ENCODE measurements around the gene HTR7.
"Not testable (repeated sequence)": the region's sequence is repeated elsewhere in the genome, so short reads cannot be mapped to it uniquely, and the experiment has no call there.

Gene HTR7

GRCh38 chr10:90857635-90858460 is at the start of gene HTR7:
Gene HTR7 (minus strand): TSS chr10:90858039. CDS start chr10:90857671, 368 bp downstream.
- Histone ChIP-seq H3K27ac (peak within 1 kb of the TSS; percentile 64), H3K36me3 (replicated peaks) (no peaks in the 10 kb centered on the region), H3K27me3 (replicated peaks) (no peaks in the 10 kb centered on the region), H3K4me3 (ENCODE audit: low read depth, low read length) (peak within 1 kb of the TSS; percentile 70)
- DNase-seq: peak; percentile 24
- in situ Hi-C loops (cut with HindIII; ENCODE audit: low pct_ligation_motif_present, low sequenced_read_pairs): loop anchor here (25.0 kb wide), 1 partner anchor 96 kb away; no protein-coding TSS in a partner anchor
- TF ChIP-seq, protein P1, sequence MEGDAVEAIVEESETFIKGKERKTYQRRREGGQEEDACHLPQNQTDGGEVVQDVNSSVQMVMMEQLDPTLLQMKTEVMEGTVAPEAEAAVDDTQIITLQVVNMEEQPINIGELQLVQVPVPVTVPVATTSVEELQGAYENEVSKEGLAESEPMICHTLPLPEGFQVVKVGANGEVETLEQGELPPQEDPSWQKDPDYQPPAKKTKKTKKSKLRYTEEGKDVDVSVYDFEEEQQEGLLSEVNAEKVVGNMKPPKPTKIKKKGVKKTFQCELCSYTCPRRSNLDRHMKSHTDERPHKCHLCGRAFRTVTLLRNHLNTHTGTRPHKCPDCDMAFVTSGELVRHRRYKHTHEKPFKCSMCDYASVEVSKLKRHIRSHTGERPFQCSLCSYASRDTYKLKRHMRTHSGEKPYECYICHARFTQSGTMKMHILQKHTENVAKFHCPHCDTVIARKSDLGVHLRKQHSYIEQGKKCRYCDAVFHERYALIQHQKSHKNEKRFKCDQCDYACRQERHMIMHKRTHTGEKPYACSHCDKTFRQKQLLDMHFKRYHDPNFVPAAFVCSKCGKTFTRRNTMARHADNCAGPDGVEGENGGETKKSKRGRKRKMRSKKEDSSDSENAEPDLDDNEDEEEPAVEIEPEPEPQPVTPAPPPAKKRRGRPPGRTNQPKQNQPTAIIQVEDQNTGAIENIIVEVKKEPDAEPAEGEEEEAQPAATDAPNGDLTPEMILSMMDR (IDR thresholded peaks at IDR 0.05; ENCODE audit: low read depth, low read length, missing control alignments): peak; percentile 50

GRCh38 chr10:90906596-90906995 is 48.8 kb upstream of the HTR7 start:
- no peak for DNase-seq
- no peak overlapping the region for H3K4me3 ChIP-seq (ENCODE audit: low read depth, low read length)
- H3K27ac ChIP-seq: no peak overlapping the region
- no peaks in the 10 kb centered on the region for H3K27me3 ChIP-seq (replicated peaks)
- H3K36me3 ChIP-seq (replicated peaks): no peaks in the 10 kb centered on the region
- TF ChIP-seq, protein P1 (IDR thresholded peaks at IDR 0.05; ENCODE audit: low read depth, low read length, missing control alignments): no peak
- in situ Hi-C loops (cut with HindIII; ENCODE audit: low pct_ligation_motif_present, low sequenced_read_pairs): loop anchor here (25.0 kb wide), 1 partner anchor 356 kb away; no protein-coding TSS in a partner anchor

DNA sequence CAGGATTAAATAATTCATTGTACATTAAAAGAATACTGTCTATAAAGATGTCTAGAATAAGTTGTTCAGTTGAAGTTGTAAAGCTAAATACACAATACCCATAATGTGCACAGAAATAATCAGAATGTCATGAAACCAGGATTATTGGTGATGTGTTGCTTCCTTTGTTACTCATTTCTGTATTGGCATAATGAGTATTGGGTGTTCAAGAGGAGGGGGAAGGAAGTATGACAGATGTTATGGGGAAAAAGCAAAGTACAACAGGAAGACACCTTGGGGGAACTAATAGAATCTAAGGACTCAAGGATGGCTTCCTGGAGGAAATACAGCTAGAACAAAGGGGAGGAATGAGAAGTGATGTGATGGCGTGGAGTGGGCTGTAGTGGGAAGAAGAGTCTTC is 48.1 kb upstream of the HTR7 start:
- in situ Hi-C loops (cut with HindIII; ENCODE audit: low pct_ligation_motif_present, low sequenced_read_pairs): loop anchor here (25.0 kb wide), 1 partner anchor 356 kb away; no protein-coding TSS in a partner anchor
- TF ChIP-seq, protein P1 (IDR thresholded peaks at IDR 0.05; ENCODE audit: low read depth, low read length, missing control alignments): no peak
- no peak overlapping the region for H3K4me3 ChIP-seq (ENCODE audit: low read depth, low read length)

GRCh38 chr10:90896916-90897315 is 39.1 kb upstream of the HTR7 start:
- H3K27ac ChIP-seq; DNase-seq; H3K4me3 ChIP-seq (ENCODE audit: low read depth, low read length); H3K36me3 ChIP-seq (replicated peaks); H3K27me3 ChIP-seq (replicated peaks); in situ Hi-C loops (cut with HindIII; ENCODE audit: low pct_ligation_motif_present, low sequenced_read_pairs): not testable (repeated sequence)

More for the DNA sequence above, 48.1 kb upstream of the HTR7 start:
- DNase-seq: no peak
- Histone ChIP-seq H3K36me3 (replicated peaks) (no peaks in the 10 kb centered on the region), H3K27me3 (replicated peaks) (no peaks in the 10 kb centered on the region), H3K27ac (no peak overlapping the region)

- Histone ChIP-seq H3K36me3 (replicated peaks) (peaks cover 3% of the 10 kb centered on the region), H3K27ac (no peak overlapping the region), H3K27me3 (replicated peaks) (no peaks in the 10 kb centered on the region), H3K4me3 (ENCODE audit: low read depth, low read length) (no peak overlapping the region)
- DNase-seq: no peak
- TF ChIP-seq, protein P1 (IDR thresholded peaks at IDR 0.05; ENCODE audit: low read depth, low read length, missing control alignments): no peak
- in situ Hi-C loops (cut with HindIII; ENCODE audit: low pct_ligation_motif_present, low sequenced_read_pairs): no loop called here
Observed at GRCh38 chr10:90893190-90893589, 35.4 kb upstream of the HTR7 start.

DNA sequence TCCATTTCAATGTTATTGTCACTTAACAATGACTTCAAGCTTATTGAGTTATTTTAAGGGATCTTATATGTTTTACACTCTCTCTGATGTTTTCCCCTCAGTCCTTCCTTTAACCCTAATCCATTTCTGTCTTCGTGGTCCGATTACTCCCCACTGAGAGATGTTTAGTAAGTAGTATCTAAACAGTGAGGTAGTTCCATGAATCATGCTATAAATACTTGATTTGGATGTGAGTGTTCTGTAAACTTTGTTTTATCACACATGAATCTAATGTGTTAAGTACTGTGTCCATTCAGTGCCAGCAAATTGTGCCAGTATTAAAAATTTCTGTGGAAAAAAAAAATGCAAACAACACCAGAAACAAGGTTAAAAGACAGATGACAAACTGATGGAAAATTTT is 32.5 kb upstream of the HTR7 start:
- peaks cover 15% of the 10 kb centered on the region for H3K36me3 ChIP-seq (replicated peaks)
- DNase-seq: no peak
- in situ Hi-C loops (cut with HindIII; ENCODE audit: low pct_ligation_motif_present, low sequenced_read_pairs): no loop called here
- no peaks in the 10 kb centered on the region for H3K27me3 ChIP-seq (replicated peaks)
- TF ChIP-seq, protein P1 (IDR thresholded peaks at IDR 0.05; ENCODE audit: low read depth, low read length, missing control alignments): no peak
- no peak overlapping the region for H3K4me3 ChIP-seq (ENCODE audit: low read depth, low read length)
- no peak overlapping the region for H3K27ac ChIP-seq
